HUES6 (cell line): ENCODE data around the gene ATP13A3.

Experiments
- H3K27ac ChIP-seq: 2 replicates; pipeline ENCODE4 v1.7.0; 2013; ENCODE audit warnings: low read depth, mild to moderate bottlenecking, low read length, inconsistent platforms
- H3K27me3 ChIP-seq: 2 replicates; pipeline ENCODE4 v1.6.1; 2013; ENCODE audit warnings: low read length; ENCODE audit not compliant: control insufficient read depth, insufficient read depth
- H3K36me3 ChIP-seq: 2 replicates; pipeline ENCODE4 v1.6.1; 2013; ENCODE audit warnings: low read length; ENCODE audit not compliant: control insufficient read depth, insufficient read depth
- H3K4me1 ChIP-seq: 2 replicates; pipeline ENCODE4 v1.6.1; 2013; ENCODE audit warnings: low read length; ENCODE audit not compliant: control insufficient read depth, insufficient read depth
- H3K4me3 ChIP-seq: 2 replicates; pipeline ENCODE4 v1.5.1; 2013; ENCODE audit warnings: low read depth, low read length
- H3K9ac ChIP-seq: one replicate; pipeline ENCODE4 v1.6.1; 2013; ENCODE audit warnings: mild to moderate bottlenecking, low read length
- H3K9me3 ChIP-seq: 2 replicates; pipeline ENCODE4 v1.6.1; 2013; ENCODE audit warnings: low read depth, low read length; ENCODE audit not compliant: control insufficient read depth, insufficient read depth

Gene ATP13A3

GRCh38 chr3:194434503-194434902 is 52.3 kb downstream of the ATP13A3 start:
- no peak overlapping the region for H3K4me3 ChIP-seq
- H3K36me3 ChIP-seq = peaks cover 94% of the 10 kb centered on the region
- no peak overlapping the region for H3K9ac ChIP-seq
- H3K9me3 ChIP-seq = no peaks in the 10 kb centered on the region
- H3K4me1 ChIP-seq = no peaks in the 10 kb centered on the region
- no peak overlapping the region for H3K27ac ChIP-seq
- no peaks in the 10 kb centered on the region for H3K27me3 ChIP-seq

- Histone ChIP-seq H3K9me3 (no peaks in the 10 kb centered on the region), H3K36me3 (peaks cover 88% of the 10 kb centered on the region)
Measured at GRCh38 chr3:194431554-194431953, 55.2 kb downstream of the ATP13A3 start.

GRCh38 chr3:194425399-194425798 is 61.4 kb downstream of the ATP13A3 start:
- no peak overlapping the region for H3K9ac ChIP-seq
- H3K27ac ChIP-seq = no peak overlapping the region
- peaks cover 78% of the 10 kb centered on the region for H3K36me3 ChIP-seq
- H3K4me1 ChIP-seq = no peaks in the 10 kb centered on the region
- H3K9me3 ChIP-seq = no peaks in the 10 kb centered on the region
- H3K27me3 ChIP-seq = no peaks in the 10 kb centered on the region
- no peak overlapping the region for H3K4me3 ChIP-seq

More at GRCh38 chr3:194431554-194431953, 55.2 kb downstream of the ATP13A3 start:
- Histone ChIP-seq H3K4me1 (no peaks in the 10 kb centered on the region), H3K9ac (no peak overlapping the region), H3K4me3 (no peak overlapping the region), H3K27ac (no peak overlapping the region), H3K27me3 (no peaks in the 10 kb centered on the region)

GRCh38 chr3:194424953-194425352 is 61.8 kb downstream of the ATP13A3 start:
- Histone ChIP-seq H3K4me3 (no peak overlapping the region), H3K9ac (no peak overlapping the region), H3K4me1 (no peaks in the 10 kb centered on the region), H3K27me3 (no peaks in the 10 kb centered on the region), H3K27ac (no peak overlapping the region), H3K36me3 (peaks cover 78% of the 10 kb centered on the region), H3K9me3 (no peaks in the 10 kb centered on the region)

GRCh38 chr3:194424373-194424772 is 62.4 kb downstream of the ATP13A3 start:
- H3K36me3 ChIP-seq = peaks cover 78% of the 10 kb centered on the region
- no peaks in the 10 kb centered on the region for H3K27me3 ChIP-seq
- no peak overlapping the region for H3K27ac ChIP-seq
- H3K4me3 ChIP-seq = no peak overlapping the region
- H3K9me3 ChIP-seq = no peaks in the 10 kb centered on the region
- H3K4me1 ChIP-seq = no peaks in the 10 kb centered on the region
- H3K9ac ChIP-seq = no peak overlapping the region

- Histone ChIP-seq H3K9me3 (no peaks in the 10 kb centered on the region), H3K27ac (no peak overlapping the region), H3K36me3 (peaks cover 79% of the 10 kb centered on the region), H3K4me1 (no peaks in the 10 kb centered on the region), H3K9ac (no peak overlapping the region), H3K27me3 (no peaks in the 10 kb centered on the region), H3K4me3 (no peak overlapping the region)
Measured at GRCh38 chr3:194423317-194423716, 63.5 kb downstream of the ATP13A3 start.

- no peak overlapping the region for H3K27ac ChIP-seq
- H3K9ac ChIP-seq = no peak overlapping the region
- H3K27me3 ChIP-seq = no peaks in the 10 kb centered on the region
- H3K4me1 ChIP-seq = no peaks in the 10 kb centered on the region
- peaks cover 77% of the 10 kb centered on the region for H3K36me3 ChIP-seq
- H3K4me3 ChIP-seq = no peak overlapping the region
- H3K9me3 ChIP-seq = no peaks in the 10 kb centered on the region
Measured at GRCh38 chr3:194422188-194422587, 64.6 kb downstream of the ATP13A3 start.

GRCh38 chr3:194418671-194419070 is 68.1 kb downstream of the ATP13A3 start:
- peaks cover 58% of the 10 kb centered on the region for H3K36me3 ChIP-seq

GRCh38 chr3:194407423-194407822 is 79.4 kb downstream of the ATP13A3 start:
- Histone ChIP-seq H3K4me1 (no peaks in the 10 kb centered on the region), H3K27ac (no peak overlapping the region), H3K9me3 (no peaks in the 10 kb centered on the region), H3K4me3 (no peak overlapping the region), H3K36me3 (peaks cover 42% of the 10 kb centered on the region), H3K9ac (no peak overlapping the region), H3K27me3 (no peaks in the 10 kb centered on the region)

More at GRCh38 chr3:194418671-194419070, 68.1 kb downstream of the ATP13A3 start:
- Histone ChIP-seq H3K9ac (no peak overlapping the region), H3K27ac (no peak overlapping the region), H3K4me1 (no peaks in the 10 kb centered on the region), H3K9me3 (no peaks in the 10 kb centered on the region), H3K4me3 (no peak overlapping the region), H3K27me3 (no peaks in the 10 kb centered on the region)

GRCh38 chr3:194405766-194406165 is 81.0 kb downstream of the ATP13A3 start:
- no peaks in the 10 kb centered on the region for H3K9me3 ChIP-seq
- H3K4me3 ChIP-seq = no peak overlapping the region
- peaks cover 30% of the 10 kb centered on the region for H3K36me3 ChIP-seq
- H3K27me3 ChIP-seq = no peaks in the 10 kb centered on the region
- no peaks in the 10 kb centered on the region; the same call in 1 of the 2 replicates for H3K4me1 ChIP-seq
- no peak overlapping the region for H3K27ac ChIP-seq
- no peak overlapping the region for H3K9ac ChIP-seq

- H3K4me1 ChIP-seq = no peaks in the 10 kb centered on the region; the same call in 1 of the 2 replicates
- no peak overlapping the region for H3K9ac ChIP-seq
- no peaks in the 10 kb centered on the region for H3K9me3 ChIP-seq
- H3K36me3 ChIP-seq = peaks cover 30% of the 10 kb centered on the region
- H3K27me3 ChIP-seq = no peaks in the 10 kb centered on the region
- H3K27ac ChIP-seq = no peak overlapping the region
- H3K4me3 ChIP-seq = no peak overlapping the region
Measured at GRCh38 chr3:194404365-194405140, 82.2 kb downstream of the ATP13A3 start.
